Fibroblast of the aortic adventitia (primary cell): Measurements from ENCODE around the gene TNRC18. TPM values are rescaled to one million over a fixed set of nuclear protein-coding genes. Genes with fewer than 3 reads are reported as not detected.
A peak's percentile ranks its signal among the peaks of the same experiment; 100 is the strongest.

Experiments
- DNase-seq: peaks from one replicate; pipeline ENCODE4 v3.0.0-alpha.2; 2010; ENCODE audit warnings: low read depth
- H3K4me3 ChIP-seq: 2 replicates; pipeline ENCODE4 v1.5.1; 2011; ENCODE audit warnings: low read depth, mild to moderate bottlenecking, control low read depth, low read length, moderate library complexity
- total RNA-seq: library from RNA; depleted of rRNA; stranded (reverse); fragments of >200 nt; gene quantifications from 2 replicates; pipeline ENCODE4 v1.2.3, GENCODE V29; 2012; ENCODE audit warnings: low replicate concordance
- TF ChIP-seq, protein P1 (sequence below): IDR thresholded peaks from 2 replicates; pipeline ENCODE4 v1.5.1; 2011; ENCODE audit warnings: mild to moderate bottlenecking, low read length, control low read depth, inconsistent platforms; ENCODE audit not compliant: insufficient read depth

TNRC18 gene
- total RNA-seq, 1 donor = 57.8 TPM

DNA sequence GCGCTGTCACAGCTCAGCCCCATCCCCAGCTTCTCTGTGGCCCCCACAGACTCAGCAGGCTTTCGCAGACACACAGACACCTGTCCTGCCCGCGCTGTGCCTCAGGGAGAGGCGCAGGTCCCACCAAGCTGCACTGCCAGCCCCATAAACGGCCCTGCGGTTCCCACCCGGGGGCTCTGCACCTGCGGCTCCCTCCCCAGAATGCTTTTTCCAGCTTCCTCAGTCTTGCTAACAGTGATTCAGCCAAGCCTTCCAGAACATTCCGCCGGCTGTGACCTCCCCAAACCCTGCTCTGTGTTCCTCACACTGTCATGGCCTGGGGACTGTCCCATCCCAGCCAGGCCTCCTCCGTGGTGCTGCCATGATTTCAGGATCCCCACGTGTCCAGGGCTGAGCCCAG lies 27.8 kb upstream of the TNRC18 start:
- TF ChIP-seq, protein P1, sequence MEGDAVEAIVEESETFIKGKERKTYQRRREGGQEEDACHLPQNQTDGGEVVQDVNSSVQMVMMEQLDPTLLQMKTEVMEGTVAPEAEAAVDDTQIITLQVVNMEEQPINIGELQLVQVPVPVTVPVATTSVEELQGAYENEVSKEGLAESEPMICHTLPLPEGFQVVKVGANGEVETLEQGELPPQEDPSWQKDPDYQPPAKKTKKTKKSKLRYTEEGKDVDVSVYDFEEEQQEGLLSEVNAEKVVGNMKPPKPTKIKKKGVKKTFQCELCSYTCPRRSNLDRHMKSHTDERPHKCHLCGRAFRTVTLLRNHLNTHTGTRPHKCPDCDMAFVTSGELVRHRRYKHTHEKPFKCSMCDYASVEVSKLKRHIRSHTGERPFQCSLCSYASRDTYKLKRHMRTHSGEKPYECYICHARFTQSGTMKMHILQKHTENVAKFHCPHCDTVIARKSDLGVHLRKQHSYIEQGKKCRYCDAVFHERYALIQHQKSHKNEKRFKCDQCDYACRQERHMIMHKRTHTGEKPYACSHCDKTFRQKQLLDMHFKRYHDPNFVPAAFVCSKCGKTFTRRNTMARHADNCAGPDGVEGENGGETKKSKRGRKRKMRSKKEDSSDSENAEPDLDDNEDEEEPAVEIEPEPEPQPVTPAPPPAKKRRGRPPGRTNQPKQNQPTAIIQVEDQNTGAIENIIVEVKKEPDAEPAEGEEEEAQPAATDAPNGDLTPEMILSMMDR = no peak
- DNase-seq = no peak
- H3K4me3 ChIP-seq = no peak overlapping the region

DNA sequence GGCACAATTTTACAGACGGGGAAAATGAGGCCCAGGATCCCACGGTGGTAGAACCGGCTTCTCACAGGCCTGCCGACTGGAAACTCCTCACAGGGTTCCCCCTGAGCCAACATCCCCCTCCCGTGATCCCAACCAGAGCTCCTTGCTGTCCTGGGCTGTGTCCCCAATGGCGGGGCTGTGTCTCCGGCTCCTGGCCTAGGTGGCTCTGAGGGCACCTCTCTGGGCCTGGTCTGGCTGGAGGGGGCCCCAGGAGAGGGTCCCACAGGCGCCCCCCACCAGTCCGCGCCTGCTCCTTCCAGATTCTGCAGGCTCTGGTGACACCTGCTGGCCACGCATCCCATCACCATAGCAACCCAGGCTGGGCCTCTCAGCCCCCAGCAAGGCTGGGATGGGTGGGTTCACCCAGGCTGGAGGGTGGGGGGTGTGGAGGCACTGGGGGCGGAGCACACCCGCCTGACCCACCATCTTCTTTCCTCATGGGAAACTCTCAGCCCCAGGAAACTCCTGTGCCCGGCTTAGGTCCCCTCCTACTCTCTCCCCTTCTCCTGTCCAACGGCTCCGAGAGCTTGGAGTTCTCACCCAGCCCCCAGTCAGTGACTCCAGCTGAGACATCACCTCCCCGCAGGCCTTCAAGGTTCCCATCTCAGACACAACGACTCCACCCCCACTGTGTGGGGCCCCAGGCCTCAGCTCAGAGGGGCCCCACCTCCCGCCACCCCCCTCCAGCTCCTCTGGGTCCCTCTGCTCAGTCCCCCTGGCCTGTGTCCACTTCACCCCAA lies 27.1 kb upstream of the TNRC18 start:
- peak; percentile 48 for DNase-seq
- no peak overlapping the region for H3K4me3 ChIP-seq
- TF ChIP-seq, protein P1 = peak; percentile 42

DNA sequence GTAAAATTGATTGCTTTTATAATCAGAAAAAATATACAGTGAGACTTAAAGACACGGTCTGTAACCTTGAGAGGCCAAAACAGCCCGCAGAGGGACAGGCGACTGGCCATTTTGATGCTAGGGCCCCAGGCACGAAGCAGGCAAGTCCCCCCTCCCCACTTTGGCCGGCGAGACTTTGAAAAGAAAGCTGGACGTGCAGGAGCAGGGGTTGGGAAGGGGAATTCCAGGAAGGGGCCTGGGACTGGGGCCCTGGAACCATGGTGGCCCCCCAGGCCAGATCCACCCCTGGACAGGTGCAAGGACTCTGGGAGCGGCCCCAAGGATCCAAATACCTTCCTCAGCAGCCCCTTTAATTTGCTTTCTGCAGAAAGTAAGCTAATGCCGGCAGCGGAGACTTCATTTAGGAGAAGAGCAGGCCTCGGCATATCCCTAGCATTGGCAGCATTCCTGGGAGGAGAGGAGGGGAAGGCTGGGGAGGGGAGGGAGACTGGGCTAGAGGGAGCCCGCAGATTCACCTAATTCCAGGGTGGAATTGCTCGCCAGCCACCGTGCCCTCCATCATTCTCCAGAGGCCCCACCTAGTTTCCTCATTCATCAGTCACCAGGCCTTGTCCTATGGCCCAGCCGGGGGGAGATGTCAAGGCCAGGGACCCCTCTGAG lies 24.9 kb upstream of the TNRC18 start:
- H3K4me3 ChIP-seq = no peak overlapping the region
- TF ChIP-seq, protein P1 = no peak
- DNase-seq = no peak

DNA sequence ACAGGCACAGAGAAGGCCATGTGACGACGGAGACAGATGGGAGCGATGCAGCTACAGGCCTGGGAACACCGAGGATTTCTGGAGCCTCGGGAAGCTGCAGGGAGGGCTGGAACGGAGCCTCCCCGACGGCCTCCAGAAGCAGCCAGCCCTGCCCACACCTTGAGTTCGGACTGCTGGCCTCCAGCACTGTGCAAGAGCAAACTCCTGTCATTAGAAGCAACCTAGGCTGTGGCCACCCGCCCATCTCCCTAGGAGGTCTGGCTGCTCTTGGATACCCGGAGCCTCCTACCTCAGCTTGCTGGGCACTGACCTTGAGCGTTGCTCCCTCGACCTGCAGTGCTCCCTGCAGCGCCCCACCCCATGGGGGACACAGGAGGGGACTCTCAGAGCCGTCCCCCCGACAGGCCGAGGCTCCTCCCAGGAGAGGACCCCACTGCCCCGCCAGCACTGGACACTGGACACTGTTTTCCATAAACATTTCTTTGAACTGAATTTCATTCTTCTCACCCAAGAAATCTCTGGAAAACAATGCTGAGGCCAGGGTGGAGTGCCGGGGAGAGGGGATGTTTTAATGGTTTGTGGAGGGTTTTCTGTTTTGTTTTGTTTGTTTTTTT lies 22.5 kb upstream of the TNRC18 start:
- TF ChIP-seq, protein P1 = no peak
- H3K4me3 ChIP-seq = no peak overlapping the region
- no peak for DNase-seq

DNA sequence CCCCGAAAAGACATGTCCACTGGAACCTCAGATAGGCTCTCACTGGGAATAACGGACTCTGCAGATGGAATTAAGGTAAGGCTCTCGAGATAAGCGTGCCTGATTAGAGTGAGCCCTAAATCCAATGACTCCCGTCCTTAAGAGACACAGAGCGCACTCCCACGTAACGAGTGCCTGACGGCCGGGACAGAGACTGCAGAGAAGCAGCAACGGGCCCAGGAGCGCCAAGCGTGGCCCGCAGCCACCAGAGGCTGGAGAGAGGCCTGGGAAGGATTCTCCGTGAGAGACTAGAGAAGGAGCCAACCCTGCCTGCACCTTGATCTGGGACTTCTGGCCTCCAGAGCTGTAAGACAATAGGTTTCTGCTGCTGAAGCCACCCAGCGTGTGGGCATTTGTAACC lies 20.0 kb upstream of the TNRC18 start:
- TF ChIP-seq, protein P1 = no peak
- H3K4me3 ChIP-seq = no peak overlapping the region
- no peak for DNase-seq

DNA sequence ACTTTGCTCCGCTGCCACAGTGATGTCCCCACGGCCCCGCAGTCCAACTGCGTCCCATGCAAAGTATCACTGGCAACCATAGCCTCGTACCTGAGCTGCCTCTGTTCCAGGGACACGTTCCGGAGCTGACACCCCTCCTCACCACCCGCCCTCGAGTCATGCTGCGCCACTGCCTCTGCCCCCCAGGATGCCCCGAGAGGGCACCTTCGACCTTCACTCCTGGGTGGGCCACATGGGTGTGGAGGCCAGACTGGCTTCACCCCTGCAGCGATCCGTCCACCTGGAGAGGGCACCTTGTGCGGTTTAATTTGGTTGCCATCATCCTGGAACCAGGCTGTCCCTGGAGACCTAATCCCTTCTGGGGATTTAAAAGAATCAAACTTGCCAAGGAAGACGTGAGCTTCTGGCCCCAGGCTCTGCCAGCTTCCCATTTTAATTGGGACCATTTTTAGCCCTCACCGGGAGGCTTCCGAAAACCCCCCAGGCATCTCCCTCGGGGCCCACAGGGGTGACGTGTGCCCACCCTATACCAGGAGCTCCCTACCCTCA lies 19.2 kb upstream of the TNRC18 start:
- TF ChIP-seq, protein P1 = no peak
- DNase-seq = no peak
- no peak overlapping the region for H3K4me3 ChIP-seq
